IgD-negative memory B cell (primary cell): ENCODE measurements around the gene ADGRA1. TPM values are rescaled to one million over a fixed set of nuclear protein-coding genes. Genes with fewer than 3 reads are reported as not detected.
"Not testable (repeated sequence)": the region's sequence is repeated elsewhere in the genome, so short reads cannot be mapped to it uniquely, and the experiment has no call there.

Source experiments
- H3K27ac Mint-ChIP-seq, 3 donors: one replicate each; pipeline ENCODE4 v1.8.0; 2020 to 2022; ENCODE audit warnings: mild to moderate bottlenecking in 3 of 3, mixed read lengths in 3 of 3, moderate library complexity in 1 of 3
- H3K27me3 Mint-ChIP-seq: one replicate; pipeline ENCODE4 v1.8.0; 2021; ENCODE audit warnings: mixed read lengths
- H3K36me3 Mint-ChIP-seq: one replicate; pipeline ENCODE4 v1.8.0; 2020; ENCODE audit warnings: mild to moderate bottlenecking, mixed read lengths
- H3K4me1 Mint-ChIP-seq, 3 donors: one replicate each; pipeline ENCODE4 v1.8.0; 2020 to 2022; ENCODE audit warnings: mixed read lengths in 3 of 3, mild to moderate bottlenecking in 1 of 3
- H3K4me3 Mint-ChIP-seq, 4 donors: one replicate each; pipeline ENCODE4 v1.8.0; 2020 to 2022; ENCODE audit warnings: mild to moderate bottlenecking in 4 of 4, mixed read lengths in 4 of 4, moderate library complexity in 3 of 4
- H3K9me3 Mint-ChIP-seq, 3 donors: one replicate each; pipeline ENCODE4 v1.8.0; 2020 to 2021; ENCODE audit warnings: mixed read lengths in 3 of 3, mild to moderate bottlenecking in 1 of 3
- polyA plus RNA-seq: library from polyadenylated mRNA; unstranded; fragments of 300-500 nt; fragmentation: Illumina TruSeq; gene quantifications from one replicate; pipeline ENCODE4 v1.2.3, GENCODE V29; 2021

ADGRA1 gene
- polyA plus RNA-seq, 1 donor from 2014 or later = not detected

DNA sequence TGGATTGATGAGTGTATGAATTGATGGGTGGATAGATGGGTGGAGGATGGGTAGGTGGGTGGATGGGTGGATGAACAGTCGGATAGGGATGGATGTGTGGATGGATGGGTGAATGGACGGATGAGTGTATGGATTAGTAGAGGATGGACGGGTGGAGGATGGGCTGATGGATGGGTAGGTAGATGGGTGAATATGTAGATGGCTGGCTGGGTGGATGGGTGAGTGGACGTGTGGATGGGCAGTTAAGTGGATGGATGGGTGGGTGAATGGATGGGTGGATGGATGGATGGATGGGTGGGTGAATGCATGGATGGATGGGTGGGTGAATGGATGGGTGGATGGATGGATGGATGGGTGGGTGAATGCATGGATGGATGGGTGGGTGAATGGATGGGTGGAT, 87.9 kb downstream of the ADGRA1 start:
- not testable (repeated sequence) for H3K4me1 Mint-ChIP-seq, H3K27me3 Mint-ChIP-seq, H3K9me3 Mint-ChIP-seq, H3K36me3 Mint-ChIP-seq, H3K4me3 Mint-ChIP-seq
- H3K27ac Mint-ChIP-seq = peak overlapping the region in 1 of 3 donors; percentile 80

DNA sequence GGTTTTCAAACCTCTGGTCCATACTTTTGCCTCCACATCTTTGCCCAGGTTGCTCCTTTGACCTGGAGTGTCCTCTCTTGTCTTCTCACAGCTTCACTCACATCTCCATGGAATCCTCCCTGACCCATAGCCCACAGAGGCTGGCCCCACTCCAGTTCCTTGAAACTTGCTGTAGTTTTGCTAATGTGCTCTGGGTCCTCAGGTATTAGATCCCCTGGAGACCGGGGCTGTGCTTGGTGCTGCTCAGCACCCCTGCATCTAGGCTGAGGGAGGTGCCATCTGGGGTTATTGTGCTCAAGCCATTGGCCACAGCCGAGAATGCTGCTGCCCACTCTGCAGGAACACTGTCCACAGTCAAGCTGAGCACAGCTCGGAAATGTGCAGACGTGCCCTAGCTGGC, 88.8 kb downstream of the ADGRA1 start:
- Mint-ChIP-seq H3K36me3 (peaks cover 9% of the 10 kb centered on the region), H3K27me3 (peaks cover 10% of the 10 kb centered on the region), H3K27ac (no peak overlapping the region), H3K9me3 (peaks cover 0 to 10% (median 0%) of the 10 kb centered on the region in 3 donors), H3K4me3 (no peak overlapping the region), H3K4me1 (peaks cover 0 to 4% (median 0%) of the 10 kb centered on the region in 3 donors)

DNA sequence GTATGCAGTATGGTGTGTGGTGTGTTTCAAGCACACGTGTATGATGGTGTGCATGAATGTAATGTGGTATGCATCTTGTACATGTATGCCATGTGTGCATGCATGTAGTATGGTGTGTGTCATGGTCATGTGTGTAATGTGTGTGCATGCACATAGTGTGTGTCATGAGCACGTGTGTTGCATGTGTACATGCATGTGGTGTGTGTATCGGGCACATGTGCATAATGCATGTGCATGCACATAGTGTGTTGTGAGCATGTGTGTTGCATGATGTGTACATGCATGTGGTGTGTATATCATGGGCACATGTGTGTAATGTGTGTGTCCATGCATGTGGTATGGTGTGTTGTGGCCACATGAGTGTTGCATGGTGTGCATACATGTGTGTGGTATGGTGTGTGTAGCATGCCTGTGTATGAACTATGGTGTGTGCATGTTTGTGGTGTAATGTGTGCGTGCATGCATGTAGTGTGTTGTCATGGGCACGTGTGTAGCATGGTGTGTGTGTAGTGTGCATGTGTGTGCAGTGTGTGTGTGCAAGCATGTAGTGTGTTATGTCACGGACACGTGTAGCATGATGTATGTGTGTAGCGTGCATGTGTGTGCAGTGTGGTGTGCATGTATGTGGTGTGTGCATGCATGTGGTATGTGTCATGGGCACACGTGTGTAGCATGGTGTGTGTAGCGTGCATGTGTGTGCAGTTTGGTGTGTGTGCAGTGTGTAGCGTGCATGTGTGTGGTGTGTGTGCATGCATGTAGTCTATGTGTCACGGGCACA, 89.8 kb downstream of the ADGRA1 start:
- peaks cover 0 to 10% (median 0%) of the 10 kb centered on the region in 3 donors for H3K9me3 Mint-ChIP-seq
- H3K4me3 Mint-ChIP-seq = no peak overlapping the region
- H3K27me3 Mint-ChIP-seq = peaks cover 10% of the 10 kb centered on the region
- peaks cover 7% of the 10 kb centered on the region for H3K36me3 Mint-ChIP-seq
- peaks cover 0 to 4% (median 0%) of the 10 kb centered on the region in 3 donors for H3K4me1 Mint-ChIP-seq
- no peak overlapping the region for H3K27ac Mint-ChIP-seq

DNA sequence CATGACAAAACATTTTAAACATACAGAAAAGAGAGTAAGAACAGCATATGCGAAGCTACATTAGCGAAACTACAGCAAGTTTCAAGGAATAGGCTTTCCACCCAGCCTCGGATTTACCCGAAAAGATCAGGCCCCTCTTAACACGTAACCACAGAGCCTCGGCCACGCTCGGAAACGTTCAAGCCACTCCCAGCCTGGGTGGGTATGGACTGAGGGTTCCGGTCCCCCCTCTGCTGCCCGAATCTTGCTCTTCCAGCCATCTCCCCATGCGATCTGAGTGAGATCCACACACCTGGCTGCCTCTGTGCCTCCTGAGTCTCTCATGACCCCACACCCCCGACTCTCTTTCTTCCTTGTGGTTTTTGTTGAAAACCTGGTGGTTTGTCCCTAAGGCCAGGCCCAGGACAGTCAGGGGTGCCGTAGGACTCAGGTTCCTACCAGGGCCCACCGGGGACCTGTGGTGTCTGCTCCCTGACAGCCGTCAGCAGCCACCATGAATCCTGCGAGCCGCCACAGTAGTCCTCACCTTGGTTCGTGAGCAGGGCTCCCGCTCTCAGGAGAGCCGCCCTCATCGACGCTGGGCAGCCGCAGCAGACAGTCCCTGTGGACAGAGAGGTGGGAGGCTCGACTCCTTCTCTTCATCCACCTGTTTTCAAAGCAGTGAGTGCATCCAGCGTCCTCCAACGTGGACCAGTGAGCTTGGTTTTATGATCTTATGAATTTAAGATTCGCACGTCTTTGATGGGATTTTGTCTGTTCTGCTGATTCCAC, 90.8 kb downstream of the ADGRA1 start:
- H3K4me1 Mint-ChIP-seq = peaks cover 0 to 4% (median 0%) of the 10 kb centered on the region in 3 donors
- no peak overlapping the region for H3K4me3 Mint-ChIP-seq
- H3K36me3 Mint-ChIP-seq = peaks cover 5% of the 10 kb centered on the region
- peaks cover 0 to 10% (median 0%) of the 10 kb centered on the region in 3 donors for H3K9me3 Mint-ChIP-seq
- H3K27ac Mint-ChIP-seq = no peak overlapping the region
- H3K27me3 Mint-ChIP-seq = peaks cover 4% of the 10 kb centered on the region

DNA sequence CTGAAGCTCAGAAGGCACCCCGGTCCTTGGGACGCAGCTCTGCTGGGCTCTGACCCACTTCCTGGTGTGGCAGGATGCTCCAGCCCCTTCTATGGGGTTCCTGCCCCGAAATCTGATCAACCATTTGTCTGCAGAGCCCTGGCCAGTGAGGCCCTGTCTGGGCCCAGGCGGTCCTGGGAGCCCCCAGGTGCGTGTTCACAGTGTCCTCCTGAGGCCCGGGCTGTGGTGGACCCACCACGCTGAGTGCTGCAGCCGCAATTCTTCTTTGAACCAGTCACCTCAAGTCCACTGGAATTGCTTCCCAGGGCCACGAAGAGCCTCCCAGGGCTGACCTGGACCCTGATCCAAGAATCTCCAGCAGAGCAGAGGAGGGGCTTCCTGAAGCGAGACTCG, 91.4 kb downstream of the ADGRA1 start:
- Mint-ChIP-seq H3K27me3 (peaks cover 4% of the 10 kb centered on the region), H3K4me3 (no peak overlapping the region), H3K36me3 (peaks cover 5% of the 10 kb centered on the region), H3K9me3 (peaks cover 0 to 10% (median 0%) of the 10 kb centered on the region in 3 donors), H3K27ac (no peak overlapping the region), H3K4me1 (peaks cover 0 to 4% (median 0%) of the 10 kb centered on the region in 3 donors)

DNA sequence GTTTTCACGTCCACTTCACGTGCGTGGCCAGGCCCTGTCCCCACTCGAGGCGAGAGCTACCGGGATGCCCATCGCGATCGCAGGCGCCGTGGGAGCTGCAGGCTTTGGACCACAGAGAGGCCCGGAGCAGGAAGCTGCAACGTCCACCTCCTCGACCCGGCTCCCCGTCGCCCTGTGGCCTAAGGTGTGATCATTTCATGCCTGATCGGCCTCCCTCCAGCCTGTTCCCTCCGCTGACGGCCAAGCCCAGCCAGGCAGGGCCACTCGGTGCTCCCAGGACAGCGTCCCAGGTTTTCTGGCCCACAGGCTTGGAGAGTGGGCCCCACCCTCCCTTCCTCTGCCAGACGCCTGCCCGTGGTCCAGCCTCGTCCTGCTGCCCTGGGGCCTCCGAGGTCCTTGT, 91.9 kb downstream of the ADGRA1 start:
- peaks cover 2% of the 10 kb centered on the region for H3K36me3 Mint-ChIP-seq
- peaks cover 0 to 13% (median 0%) of the 10 kb centered on the region in 3 donors for H3K9me3 Mint-ChIP-seq
- peaks cover 0 to under 1% (median 0%) of the 10 kb centered on the region in 3 donors for H3K4me1 Mint-ChIP-seq
- H3K4me3 Mint-ChIP-seq = no peak overlapping the region
- H3K27me3 Mint-ChIP-seq = peaks cover 4% of the 10 kb centered on the region
- no peak overlapping the region for H3K27ac Mint-ChIP-seq

DNA sequence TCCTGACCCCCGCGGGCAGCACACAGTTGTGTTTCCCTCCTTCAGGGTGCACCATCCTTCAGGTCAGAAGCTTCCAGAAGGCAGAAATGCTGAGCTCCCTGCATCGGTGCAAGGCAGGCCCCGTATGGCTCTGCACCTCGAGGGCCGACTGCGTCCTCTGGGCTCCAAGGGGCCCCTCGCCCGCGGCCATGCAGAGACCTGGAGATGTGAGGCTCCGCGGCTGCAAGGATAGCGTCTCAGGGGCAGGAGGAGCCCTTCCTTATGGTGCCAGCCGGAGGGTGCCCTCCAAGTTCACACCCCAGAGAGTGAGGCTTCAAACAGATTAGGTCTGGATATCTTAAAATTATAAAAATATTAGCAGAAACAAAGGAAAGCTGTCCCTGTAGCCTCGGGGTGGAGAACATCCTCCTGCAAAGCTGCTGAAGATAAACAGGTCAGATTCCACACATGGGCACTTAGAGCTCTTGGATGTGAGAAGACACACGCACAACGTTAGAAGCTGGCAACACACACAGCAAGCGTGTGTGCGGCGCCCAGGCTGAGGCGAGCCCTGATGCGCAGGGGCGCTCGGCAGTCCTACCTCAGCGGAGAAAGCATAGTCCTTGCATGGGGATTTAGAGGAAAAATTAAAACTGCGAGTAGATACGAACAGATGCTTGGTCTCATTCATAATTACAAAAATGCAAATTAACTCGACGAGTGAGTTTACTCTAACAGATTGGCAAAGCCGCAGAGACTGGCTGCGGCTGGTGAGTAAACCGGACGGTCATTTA, 92.7 kb downstream of the ADGRA1 start:
- Mint-ChIP-seq H3K9me3 (peaks cover 0 to 13% (median 0%) of the 10 kb centered on the region in 3 donors), H3K36me3 (peaks cover 2% of the 10 kb centered on the region), H3K4me3 (no peak overlapping the region), H3K27me3 (peaks cover 4% of the 10 kb centered on the region), H3K27ac (no peak overlapping the region), H3K4me1 (no peaks in the 10 kb centered on the region)

DNA sequence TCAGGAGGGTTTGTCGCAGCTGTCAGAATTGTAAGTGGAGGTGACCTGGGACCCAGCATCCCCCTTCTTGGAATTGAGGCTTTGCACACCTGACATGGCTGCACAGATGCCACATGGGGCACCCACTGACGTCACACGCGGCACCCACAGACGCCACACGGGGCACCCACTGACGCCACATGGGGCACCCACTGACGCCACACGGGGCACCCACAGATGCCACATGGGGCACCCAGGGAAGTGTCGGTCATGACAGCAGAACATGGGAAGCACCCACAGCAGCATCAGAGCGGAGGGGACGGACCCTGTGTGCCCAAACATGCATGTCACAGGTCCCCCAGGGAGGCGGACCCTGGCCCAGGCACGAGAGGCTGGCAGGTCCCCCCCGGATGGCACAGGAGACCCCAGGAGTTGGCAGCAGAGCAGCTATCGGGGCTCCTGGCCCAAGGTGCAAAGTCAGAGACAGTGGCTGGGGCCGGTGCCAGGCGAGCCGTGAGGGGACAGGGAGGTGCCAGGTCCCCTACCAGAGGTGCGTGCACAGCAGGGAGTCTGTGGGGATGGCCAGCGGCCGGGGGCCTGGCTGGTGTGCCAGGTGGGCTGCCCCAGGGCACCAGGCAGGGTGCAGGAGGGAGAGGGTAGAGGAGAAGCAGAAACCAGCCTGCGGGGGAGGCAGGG, 93.4 kb downstream of the ADGRA1 start:
- Mint-ChIP-seq H3K9me3 (peaks cover 0 to 13% (median 0%) of the 10 kb centered on the region in 3 donors), H3K27ac (no peak overlapping the region), H3K4me3 (no peak overlapping the region), H3K4me1 (no peaks in the 10 kb centered on the region), H3K27me3 (peaks cover 4% of the 10 kb centered on the region), H3K36me3 (peaks cover 2% of the 10 kb centered on the region)

Other genes with a start within 250 kb of the ADGRA1 start
- not detected for gene CFAP46, start 145.4 kb upstream of the ADGRA1 start, polyA plus RNA-seq
- 0.05 TPM for gene KNDC1, start 72.3 kb downstream of the ADGRA1 start, polyA plus RNA-seq
- gene UTF1, start 142.3 kb downstream of the ADGRA1 start, polyA plus RNA-seq = not detected
- gene VENTX, start 149.9 kb downstream of the ADGRA1 start, polyA plus RNA-seq = not detected
- gene ADAM8, start 188.9 kb downstream of the ADGRA1 start, polyA plus RNA-seq = 70.9 TPM
- 32.1 TPM for gene TUBGCP2, start 220.9 kb downstream of the ADGRA1 start, polyA plus RNA-seq
- 107 TPM for gene ZNF511, start 221.0 kb downstream of the ADGRA1 start, polyA plus RNA-seq
- not detected for gene CALY, start 249.0 kb downstream of the ADGRA1 start, polyA plus RNA-seq